Muscle of arm (tissue), 12 donors: ENCODE data around the gene TTLL11. TPM values are rescaled to one million over a fixed set of nuclear protein-coding genes. Genes with fewer than 3 reads are reported as not detected.

Experiments
- DNase-seq: peaks from one replicate; pipeline ENCODE4 v3.0.0-alpha.2; 2013
- polyA plus RNA-seq, 12 donors: library from polyadenylated mRNA; unstranded; fragments of 120-200 nt; gene quantifications; one replicate each; pipeline ENCODE4 v1.2.1, GENCODE V29; 2013; ENCODE audit not compliant: insufficient read length in 12 of 12

Gene TTLL11
- polyA plus RNA-seq, 12 donors: 13.0 to 36.5 (median 27.4) TPM; not detected in 1

DNA sequence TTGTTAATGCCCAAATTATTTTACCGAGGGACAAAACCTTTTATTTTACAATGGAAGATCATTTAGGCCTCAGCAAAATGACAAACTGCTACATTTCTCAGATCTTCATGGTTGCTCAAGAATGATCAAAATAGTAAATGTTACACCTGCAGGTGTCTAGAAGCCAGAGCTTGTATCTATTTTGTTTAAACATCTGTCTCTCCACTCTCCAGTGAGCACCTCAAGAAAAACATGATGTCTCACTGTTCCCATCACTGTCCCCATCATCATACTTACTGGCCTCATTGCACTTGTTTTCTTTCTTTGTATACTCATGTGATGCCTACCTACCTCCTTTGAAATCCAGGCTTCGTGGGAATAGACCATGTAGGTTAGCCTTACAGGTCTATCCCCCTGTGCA is 149.6 kb downstream of the TTLL11 start:
- DNase-seq: no peak

DNA sequence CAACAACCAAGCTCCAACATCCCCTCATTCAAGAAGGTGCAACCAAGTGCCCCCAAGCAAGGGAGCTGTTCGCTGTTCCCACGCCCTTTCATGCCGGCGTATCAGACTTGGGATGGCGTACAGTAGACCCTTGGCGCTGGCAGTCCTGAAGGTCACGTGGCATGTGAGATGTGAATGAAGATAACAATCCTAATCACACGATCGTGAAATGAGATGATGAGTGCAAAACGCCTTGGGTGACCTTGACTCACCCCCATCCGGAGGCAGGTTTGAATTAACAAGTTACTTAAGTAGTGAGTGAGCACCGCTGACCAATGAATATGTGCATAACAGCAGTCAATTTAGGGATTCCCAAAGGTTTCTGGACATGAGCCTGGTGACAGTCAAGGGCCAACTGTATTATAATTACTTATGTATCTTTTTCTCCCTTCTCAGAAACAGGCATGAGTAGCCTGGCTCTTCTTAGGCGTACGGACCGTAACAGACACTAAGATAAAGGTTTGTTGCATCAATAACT is 150.2 kb downstream of the TTLL11 start:
- DNase-seq: no peak

- no peak for DNase-seq
Observed at GRCh38 chr9:121942313-121942712, 150.8 kb downstream of the TTLL11 start.

DNA sequence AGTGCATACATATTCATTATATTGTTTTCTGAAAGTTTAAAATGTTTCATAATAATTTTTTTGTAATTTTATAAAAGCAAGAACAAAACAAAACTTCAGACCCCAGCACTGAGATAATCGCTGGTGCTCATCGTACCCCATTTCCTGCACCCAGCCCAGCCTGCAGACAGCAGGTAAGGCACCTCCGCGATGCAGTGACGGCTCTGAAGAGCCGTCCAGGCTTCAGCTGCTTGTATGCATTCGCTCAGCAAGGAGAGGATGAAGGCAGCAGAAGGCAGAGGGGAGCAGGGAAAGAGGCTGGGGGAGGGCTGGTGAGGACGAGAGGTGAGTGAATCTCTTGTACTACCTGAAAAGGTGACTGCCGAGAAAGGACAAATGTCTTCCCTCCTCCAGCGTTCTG is 153.5 kb downstream of the TTLL11 start:
- no peak for DNase-seq

GRCh38 chr9:121938621-121939020 is 154.5 kb downstream of the TTLL11 start:
- no peak for DNase-seq

- no peak for DNase-seq
Observed at GRCh38 chr9:121937240-121937639, 155.9 kb downstream of the TTLL11 start.

- no peak for DNase-seq
Observed at GRCh38 chr9:121935739-121936138, 157.4 kb downstream of the TTLL11 start.

- DNase-seq: no peak
Observed at GRCh38 chr9:121930956-121931355, 162.2 kb downstream of the TTLL11 start.

GRCh38 chr9:121929893-121930875 is 162.9 kb downstream of the TTLL11 start:
- DNase-seq: no peak

DNA sequence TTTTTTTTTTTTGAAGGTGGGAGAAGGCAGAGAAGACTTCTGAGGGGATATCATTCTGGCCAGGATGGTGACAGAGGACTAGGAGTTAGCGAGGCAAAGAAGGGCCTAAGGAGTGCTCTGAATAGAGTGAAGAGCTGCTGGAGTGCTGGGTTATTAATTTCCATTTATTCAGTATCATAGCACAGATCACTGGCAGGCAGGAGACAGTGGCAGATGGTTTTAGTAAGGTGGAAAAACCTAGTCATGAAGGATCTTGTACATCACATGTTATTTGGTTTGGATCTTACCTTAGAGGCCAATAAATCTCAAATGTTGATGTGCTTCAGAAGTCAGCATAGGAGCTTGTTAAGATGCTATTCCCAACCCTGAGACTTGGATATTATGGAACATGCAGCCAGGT is 165.5 kb downstream of the TTLL11 start:
- no peak for DNase-seq

DNA sequence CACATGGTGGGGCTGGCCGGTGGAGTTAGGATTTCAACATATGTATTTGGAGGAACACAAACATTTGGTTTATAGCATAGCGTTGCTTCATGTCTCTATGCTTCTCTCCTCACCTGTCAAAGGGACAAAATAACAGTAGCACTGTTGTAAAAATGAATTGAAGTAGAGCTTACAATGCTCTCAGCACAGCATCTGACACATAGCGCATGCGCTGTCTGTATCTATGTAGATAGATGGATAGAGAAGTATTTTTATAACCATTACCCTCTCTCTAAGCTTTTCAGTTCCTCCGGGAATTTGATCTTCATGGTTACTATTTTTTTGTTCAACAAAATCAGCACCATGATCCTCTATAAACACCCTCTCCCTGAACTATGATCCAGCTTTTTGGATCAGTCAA is 166.0 kb downstream of the TTLL11 start:
- no peak for DNase-seq

- no peak for DNase-seq
Observed at GRCh38 chr9:121926351-121926801, 166.7 kb downstream of the TTLL11 start.

- DNase-seq: no peak
Observed at GRCh38 chr9:121925935-121926334, 167.2 kb downstream of the TTLL11 start.

- DNase-seq: no peak
Observed at GRCh38 chr9:121924700-121925099, 168.4 kb downstream of the TTLL11 start.

DNA sequence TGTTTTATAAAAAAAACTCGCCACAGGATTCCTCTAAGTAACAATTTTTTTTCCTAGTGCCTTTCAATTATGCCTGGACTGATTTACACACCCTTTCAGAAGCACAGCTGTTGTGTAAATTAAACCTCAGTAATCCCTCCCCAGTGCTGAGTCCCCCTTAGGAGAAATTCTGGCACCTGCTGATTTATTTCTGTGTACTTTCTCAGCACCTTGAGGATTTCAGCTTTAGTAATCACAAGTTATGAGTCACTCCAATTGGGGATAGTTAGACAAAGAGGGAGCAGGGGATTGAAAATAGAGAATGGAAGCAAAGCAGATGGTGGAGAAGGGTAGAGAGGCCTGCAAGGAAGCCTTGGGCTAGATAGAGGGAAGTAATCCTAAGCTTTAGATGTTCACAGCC is 171.7 kb downstream of the TTLL11 start:
- DNase-seq: no peak

DNA sequence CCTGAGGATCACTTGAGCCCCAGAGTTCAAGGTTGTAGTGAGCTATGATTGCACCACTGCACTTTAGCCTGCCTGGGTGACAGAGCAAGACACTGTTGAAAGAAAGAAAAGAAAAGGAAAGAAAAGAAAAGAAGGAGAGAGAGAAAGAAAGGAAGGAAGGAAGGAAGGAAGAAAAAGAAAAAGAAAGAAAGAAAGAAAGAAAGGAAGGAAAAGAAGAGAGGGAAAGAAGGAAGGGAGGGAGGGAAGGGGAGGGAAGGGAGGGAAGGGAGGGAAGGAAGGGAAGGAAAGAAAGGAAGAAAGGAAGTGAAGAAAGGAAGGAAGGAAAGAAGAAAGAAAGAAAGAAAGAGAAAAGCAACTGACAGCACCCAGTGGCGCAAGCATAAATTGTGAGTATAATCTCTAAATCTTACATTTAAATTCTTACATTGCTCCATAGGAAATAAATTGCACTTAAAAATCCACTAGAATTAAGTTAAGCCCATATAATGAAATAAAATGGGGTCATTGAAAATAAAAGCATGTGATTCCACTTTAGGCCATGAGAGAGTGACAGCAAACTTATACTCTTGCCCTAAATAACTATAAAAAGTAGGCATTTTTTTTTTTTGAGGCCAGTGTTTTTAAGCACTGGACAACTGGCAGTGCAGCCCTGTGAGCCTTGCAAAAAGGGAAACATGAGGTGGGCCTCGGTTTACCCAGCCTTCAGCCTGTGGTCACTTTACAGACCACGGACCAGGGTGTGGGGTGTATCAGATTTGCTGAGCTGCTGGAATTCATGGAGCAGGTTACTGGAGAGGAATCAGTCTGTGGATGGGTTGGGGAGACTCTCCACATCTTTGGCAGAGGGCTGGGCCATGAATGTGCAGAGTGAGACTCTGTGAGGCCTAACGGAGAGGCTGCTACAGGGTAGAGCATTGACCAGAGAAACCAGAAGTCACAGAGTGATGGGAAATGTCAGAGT is 175.5 kb downstream of the TTLL11 start:
- no peak for DNase-seq

- no peak for DNase-seq
Observed at GRCh38 chr9:121915304-121915625, 177.8 kb downstream of the TTLL11 start.

GRCh38 chr9:121914604-121915303 is 178.4 kb downstream of the TTLL11 start:
- no peak for DNase-seq

DNA sequence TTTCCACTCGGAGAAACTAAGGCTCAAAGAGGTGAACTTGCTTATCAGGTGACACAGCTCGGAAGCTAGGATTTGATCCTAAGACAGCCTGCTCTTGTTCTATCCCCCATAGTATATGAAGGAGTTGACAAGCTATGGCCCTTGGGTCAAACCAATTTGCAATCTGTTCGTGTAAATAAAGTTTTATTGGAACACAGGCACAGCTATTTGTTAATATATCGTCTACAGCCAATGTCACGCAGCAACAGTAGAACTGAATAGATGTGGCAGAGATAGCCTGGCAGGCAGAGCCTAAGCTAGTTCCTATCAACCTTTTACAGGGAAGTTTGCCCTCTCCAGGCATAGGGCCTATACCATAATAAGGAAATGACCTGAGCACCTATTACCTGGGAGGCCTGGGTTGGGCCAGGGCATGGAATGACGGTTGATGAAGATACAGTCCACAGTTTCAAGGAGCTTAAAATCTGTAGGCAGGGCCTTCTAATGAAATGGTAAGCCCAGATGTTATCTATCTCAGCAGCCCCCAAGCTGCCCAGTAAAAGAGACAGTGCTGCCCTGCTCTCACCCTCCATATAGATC is 179.0 kb downstream of the TTLL11 start:
- no peak for DNase-seq

- no peak for DNase-seq
Observed at GRCh38 chr9:121912812-121913627, 180.1 kb downstream of the TTLL11 start.
